Measurements from ENCODE around the gene KPNA3.

Gene KPNA3

DNA sequence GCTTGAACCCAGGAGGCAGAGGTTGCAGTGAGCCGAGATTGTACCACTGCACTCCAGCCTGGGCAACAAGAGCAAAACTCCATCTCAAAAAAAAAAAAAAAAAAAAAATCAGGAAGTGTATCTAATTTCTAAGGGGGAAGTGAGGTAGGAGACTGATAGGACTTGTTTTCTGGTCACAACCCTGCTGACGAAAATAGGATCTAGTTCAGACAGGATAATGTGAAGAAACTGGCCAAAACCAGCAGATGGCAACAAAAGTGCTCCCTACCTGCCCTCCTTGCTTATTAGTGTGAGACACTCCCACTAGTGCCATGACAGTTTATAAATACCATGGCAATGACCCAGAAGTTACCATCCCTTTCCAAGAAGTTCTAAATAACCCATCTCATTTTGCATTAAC, 36.0 kb upstream of the KPNA3 start (continued):
- TF ChIP-seq ARNTL (CRISPR knock-in tag; IDR thresholded peaks at IDR 0.05; ENCODE audit: borderline replicate concordance, low read depth): no peak
- TF ChIP-seq, protein P1, sequence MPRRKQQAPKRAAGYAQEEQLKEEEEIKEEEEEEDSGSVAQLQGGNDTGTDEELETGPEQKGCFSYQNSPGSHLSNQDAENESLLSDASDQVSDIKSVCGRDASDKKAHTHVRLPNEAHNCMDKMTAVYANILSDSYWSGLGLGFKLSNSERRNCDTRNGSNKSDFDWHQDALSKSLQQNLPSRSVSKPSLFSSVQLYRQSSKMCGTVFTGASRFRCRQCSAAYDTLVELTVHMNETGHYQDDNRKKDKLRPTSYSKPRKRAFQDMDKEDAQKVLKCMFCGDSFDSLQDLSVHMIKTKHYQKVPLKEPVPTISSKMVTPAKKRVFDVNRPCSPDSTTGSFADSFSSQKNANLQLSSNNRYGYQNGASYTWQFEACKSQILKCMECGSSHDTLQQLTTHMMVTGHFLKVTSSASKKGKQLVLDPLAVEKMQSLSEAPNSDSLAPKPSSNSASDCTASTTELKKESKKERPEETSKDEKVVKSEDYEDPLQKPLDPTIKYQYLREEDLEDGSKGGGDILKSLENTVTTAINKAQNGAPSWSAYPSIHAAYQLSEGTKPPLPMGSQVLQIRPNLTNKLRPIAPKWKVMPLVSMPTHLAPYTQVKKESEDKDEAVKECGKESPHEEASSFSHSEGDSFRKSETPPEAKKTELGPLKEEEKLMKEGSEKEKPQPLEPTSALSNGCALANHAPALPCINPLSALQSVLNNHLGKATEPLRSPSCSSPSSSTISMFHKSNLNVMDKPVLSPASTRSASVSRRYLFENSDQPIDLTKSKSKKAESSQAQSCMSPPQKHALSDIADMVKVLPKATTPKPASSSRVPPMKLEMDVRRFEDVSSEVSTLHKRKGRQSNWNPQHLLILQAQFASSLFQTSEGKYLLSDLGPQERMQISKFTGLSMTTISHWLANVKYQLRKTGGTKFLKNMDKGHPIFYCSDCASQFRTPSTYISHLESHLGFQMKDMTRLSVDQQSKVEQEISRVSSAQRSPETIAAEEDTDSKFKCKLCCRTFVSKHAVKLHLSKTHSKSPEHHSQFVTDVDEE (CRISPR knock-in tag; IDR thresholded peaks at IDR 0.05): no peak
- no peak for TF ChIP-seq GLIS3 (CRISPR knock-in tag; IDR thresholded peaks at IDR 0.05)
- TF ChIP-seq ISL1 (CRISPR knock-in tag; IDR thresholded peaks at IDR 0.05): no peak
- TF ChIP-seq ZFP30 (CRISPR knock-in tag; IDR thresholded peaks at IDR 0.05): no peak
- TF ChIP-seq RARB (CRISPR knock-in tag; IDR thresholded peaks at IDR 0.05): no peak
- TF ChIP-seq TCF4 (CRISPR knock-in tag; IDR thresholded peaks at IDR 0.05; ENCODE audit: borderline replicate concordance): no peak

DNA sequence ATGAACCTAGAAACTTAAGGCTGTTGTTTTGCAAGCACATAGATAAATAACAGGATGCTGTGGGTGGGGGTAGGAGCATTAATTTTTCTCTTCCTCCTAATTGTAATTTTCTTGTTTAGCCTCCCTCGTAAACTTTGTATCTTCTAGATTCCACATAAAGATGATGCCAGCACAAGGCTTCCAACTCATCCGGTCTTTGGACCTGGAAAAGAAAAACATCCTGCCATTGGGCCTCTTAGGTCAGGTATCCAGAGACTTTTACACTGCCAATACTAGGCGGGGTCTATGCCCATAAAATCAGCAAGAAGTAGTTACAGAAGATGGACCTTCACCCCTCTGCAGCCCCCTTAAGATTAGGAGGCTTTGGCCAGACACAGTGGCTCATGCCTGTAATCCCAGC, 35.4 kb upstream of the KPNA3 start:
- TF ChIP-seq ESRRG (CRISPR knock-in tag; IDR thresholded peaks at IDR 0.05) (no peak), ZNF70 (CRISPR knock-in tag; IDR thresholded peaks at IDR 0.05) (no peak), OSR1 (CRISPR knock-in tag; IDR thresholded peaks at IDR 0.05) (no peak), RARB (CRISPR knock-in tag; IDR thresholded peaks at IDR 0.05) (no peak), TOX (CRISPR knock-in tag; IDR thresholded peaks at IDR 0.05; ENCODE audit: borderline replicate concordance) (no peak), PPARA (CRISPR knock-in tag; IDR thresholded peaks at IDR 0.05; ENCODE audit: borderline replicate concordance) (no peak)
- ATAC-seq: no peak

DNA sequence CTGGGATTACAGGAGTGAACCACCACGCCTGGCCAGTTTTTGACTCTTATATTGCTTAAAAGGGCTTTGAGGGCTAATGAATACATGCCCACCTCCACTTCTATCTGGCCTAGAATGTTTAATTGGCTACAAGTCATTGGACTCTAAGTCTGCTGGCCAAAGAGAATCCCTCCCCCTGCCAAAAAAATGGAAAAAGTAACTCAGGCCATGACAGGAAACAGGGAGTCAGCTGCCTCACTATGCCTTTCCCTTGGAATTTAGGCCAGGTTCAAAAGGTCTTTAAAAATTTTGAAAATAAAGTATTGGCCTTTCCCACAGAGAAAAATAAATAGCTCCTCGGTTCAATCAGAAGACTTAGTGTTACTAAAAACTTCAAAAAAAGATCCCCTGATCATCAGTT, 34.9 kb upstream of the KPNA3 start:
- no peak for ATAC-seq
- TF ChIP-seq SNAI2 (CRISPR knock-in tag; IDR thresholded peaks at IDR 0.05): no peak
- TF ChIP-seq, protein P2, sequence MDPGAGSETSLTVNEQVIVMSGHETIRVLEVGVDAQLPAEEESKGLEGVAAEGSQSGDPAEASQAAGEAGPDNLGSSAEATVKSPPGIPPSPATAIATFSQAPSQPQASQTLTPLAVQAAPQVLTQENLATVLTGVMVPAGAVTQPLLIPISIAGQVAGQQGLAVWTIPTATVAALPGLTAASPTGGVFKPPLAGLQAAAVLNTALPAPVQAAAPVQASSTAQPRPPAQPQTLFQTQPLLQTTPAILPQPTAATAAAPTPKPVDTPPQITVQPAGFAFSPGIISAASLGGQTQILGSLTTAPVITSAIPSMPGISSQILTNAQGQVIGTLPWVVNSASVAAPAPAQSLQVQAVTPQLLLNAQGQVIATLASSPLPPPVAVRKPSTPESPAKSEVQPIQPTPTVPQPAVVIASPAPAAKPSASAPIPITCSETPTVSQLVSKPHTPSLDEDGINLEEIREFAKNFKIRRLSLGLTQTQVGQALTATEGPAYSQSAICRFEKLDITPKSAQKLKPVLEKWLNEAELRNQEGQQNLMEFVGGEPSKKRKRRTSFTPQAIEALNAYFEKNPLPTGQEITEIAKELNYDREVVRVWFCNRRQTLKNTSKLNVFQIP (CRISPR knock-in tag; IDR thresholded peaks at IDR 0.05; ENCODE audit: borderline replicate concordance, low read depth): no peak
- no peak for TF ChIP-seq ZNF565 (CRISPR knock-in tag; conservative IDR thresholded peaks at IDR 0.05; ENCODE audit: low read depth)
- TF ChIP-seq TOX (CRISPR knock-in tag; IDR thresholded peaks at IDR 0.05; ENCODE audit: borderline replicate concordance): no peak
- TF ChIP-seq GLIS3 (CRISPR knock-in tag; IDR thresholded peaks at IDR 0.05): no peak
- TF ChIP-seq ZFP30 (CRISPR knock-in tag; IDR thresholded peaks at IDR 0.05): no peak
- no peak for TF ChIP-seq TCF4 (CRISPR knock-in tag; IDR thresholded peaks at IDR 0.05; ENCODE audit: borderline replicate concordance)
- TF ChIP-seq ZFP3 (CRISPR knock-in tag; IDR thresholded peaks at IDR 0.05): no peak
- TF ChIP-seq PPARA (CRISPR knock-in tag; IDR thresholded peaks at IDR 0.05; ENCODE audit: borderline replicate concordance): no peak
- no peak for TF ChIP-seq OSR1 (CRISPR knock-in tag; IDR thresholded peaks at IDR 0.05)
- TF ChIP-seq ESRRG (CRISPR knock-in tag; IDR thresholded peaks at IDR 0.05): no peak
- no peak for TF ChIP-seq ISL1 (CRISPR knock-in tag; IDR thresholded peaks at IDR 0.05)
- no peak for TF ChIP-seq ZC3H10 (CRISPR knock-in tag; IDR thresholded peaks at IDR 0.05)
- TF ChIP-seq, protein P3, sequence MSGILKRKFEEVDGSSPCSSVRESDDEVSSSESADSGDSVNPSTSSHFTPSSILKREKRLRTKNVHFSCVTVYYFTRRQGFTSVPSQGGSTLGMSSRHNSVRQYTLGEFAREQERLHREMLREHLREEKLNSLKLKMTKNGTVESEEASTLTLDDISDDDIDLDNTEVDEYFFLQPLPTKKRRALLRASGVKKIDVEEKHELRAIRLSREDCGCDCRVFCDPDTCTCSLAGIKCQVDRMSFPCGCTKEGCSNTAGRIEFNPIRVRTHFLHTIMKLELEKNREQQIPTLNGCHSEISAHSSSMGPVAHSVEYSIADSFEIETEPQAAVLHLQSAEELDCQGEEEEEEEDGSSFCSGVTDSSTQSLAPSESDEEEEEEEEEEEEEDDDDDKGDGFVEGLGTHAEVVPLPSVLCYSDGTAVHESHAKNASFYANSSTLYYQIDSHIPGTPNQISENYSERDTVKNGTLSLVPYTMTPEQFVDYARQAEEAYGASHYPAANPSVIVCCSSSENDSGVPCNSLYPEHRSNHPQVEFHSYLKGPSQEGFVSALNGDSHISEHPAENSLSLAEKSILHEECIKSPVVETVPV (CRISPR knock-in tag; IDR thresholded peaks at IDR 0.05): no peak
- TF ChIP-seq, protein P4, sequence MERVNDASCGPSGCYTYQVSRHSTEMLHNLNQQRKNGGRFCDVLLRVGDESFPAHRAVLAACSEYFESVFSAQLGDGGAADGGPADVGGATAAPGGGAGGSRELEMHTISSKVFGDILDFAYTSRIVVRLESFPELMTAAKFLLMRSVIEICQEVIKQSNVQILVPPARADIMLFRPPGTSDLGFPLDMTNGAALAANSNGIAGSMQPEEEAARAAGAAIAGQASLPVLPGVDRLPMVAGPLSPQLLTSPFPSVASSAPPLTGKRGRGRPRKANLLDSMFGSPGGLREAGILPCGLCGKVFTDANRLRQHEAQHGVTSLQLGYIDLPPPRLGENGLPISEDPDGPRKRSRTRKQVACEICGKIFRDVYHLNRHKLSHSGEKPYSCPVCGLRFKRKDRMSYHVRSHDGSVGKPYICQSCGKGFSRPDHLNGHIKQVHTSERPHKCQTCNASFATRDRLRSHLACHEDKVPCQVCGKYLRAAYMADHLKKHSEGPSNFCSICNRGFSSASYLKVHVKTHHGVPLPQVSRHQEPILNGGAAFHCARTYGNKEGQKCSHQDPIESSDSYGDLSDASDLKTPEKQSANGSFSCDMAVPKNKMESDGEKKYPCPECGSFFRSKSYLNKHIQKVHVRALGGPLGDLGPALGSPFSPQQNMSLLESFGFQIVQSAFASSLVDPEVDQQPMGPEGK (CRISPR knock-in tag; IDR thresholded peaks at IDR 0.05; ENCODE audit: borderline replicate concordance): no peak

DNA sequence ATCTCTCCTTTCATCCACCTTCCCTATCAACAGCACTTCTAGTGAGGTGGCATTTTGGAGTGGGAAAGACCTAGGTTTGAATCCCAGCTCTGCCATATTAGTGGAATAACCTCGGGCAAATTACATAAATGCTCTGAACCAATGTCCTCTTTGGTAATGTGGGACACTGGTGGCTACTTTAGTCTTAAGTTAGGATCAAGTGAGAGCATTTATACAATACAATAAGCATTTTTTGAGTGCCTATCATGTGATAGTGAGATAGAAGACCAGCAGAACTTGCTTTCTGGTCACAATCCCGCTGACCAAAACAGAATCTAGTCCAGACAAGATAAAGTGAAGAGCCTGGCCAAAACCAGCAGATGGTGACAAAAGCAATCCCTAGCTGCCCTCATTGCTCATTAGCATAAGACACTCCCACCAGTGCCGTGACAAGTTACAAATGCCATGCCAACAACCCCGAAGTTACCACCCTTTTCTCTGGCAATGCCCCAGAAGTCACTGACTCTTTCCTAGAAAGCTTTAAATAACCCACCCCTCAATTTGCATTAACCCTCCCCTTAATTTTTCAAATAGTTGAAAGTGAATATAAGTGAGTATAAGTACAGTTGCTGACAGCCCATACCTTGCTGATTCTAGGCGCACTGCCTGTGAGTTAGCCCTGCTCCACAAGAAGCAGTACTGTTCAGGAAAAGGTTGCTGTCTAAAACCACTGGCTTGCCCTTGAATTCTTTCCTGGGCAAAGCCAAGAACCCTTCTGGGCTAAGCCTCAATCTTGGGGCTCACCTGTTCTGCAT, 28.9 kb upstream of the KPNA3 start:
- peak; percentile 56; the same call in 2 of the 3 replicates for ATAC-seq
- TF ChIP-seq ZNF565 (CRISPR knock-in tag; conservative IDR thresholded peaks at IDR 0.05; ENCODE audit: low read depth) (no peak), ISL1 (CRISPR knock-in tag; IDR thresholded peaks at IDR 0.05) (no peak), ZNF70 (CRISPR knock-in tag; IDR thresholded peaks at IDR 0.05) (no peak), ZFP3 (CRISPR knock-in tag; IDR thresholded peaks at IDR 0.05) (no peak), RARB (CRISPR knock-in tag; IDR thresholded peaks at IDR 0.05) (no peak), ZNF8 (CRISPR knock-in tag; IDR thresholded peaks at IDR 0.05) (no peak)
- TF ChIP-seq, protein P2 (CRISPR knock-in tag; IDR thresholded peaks at IDR 0.05; ENCODE audit: borderline replicate concordance, low read depth): no peak
- TF ChIP-seq, protein P5, sequence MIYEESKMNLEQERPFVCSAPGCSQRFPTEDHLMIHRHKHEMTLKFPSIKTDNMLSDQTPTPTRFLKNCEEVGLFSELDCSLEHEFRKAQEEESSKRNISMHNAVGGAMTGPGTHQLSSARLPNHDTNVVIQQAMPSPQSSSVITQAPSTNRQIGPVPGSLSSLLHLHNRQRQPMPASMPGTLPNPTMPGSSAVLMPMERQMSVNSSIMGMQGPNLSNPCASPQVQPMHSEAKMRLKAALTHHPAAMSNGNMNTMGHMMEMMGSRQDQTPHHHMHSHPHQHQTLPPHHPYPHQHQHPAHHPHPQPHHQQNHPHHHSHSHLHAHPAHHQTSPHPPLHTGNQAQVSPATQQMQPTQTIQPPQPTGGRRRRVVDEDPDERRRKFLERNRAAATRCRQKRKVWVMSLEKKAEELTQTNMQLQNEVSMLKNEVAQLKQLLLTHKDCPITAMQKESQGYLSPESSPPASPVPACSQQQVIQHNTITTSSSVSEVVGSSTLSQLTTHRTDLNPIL (CRISPR knock-in tag; IDR thresholded peaks at IDR 0.05; ENCODE audit: low read depth): no peak

All from SK-N-SH treated with all-trans-retinoic acid at 6 μM for 48 hours (cell line).